A172 (cell line): ENCODE measurements around the gene MTFR2. TPM values are rescaled to one million over a fixed set of nuclear protein-coding genes. Genes with fewer than 3 reads are reported as not detected.

Experiments
- DNase-seq: peaks from one replicate; pipeline ENCODE4 v3.0.0-alpha.2; 2015; ENCODE audit warnings: low spot score
- total RNA-seq: library from RNA; depleted of rRNA; stranded (reverse); fragments of >200 nt; shearing (Covaris generic); gene quantifications from 2 replicates; pipeline ENCODE4 v1.2.3, GENCODE V29; 2014; rRNA removed

Gene MTFR2
- 10.3 and 11.5 TPM in 2 replicates for total RNA-seq

GRCh38 chr6:136249811-136250685, at the start of gene MTFR2:
TSS of gene MTFR2 (minus strand) at chr6:136250311. CDS start at chr6:136249099, 1,212 bp downstream.
- peak; percentile 99 for DNase-seq

DNA sequence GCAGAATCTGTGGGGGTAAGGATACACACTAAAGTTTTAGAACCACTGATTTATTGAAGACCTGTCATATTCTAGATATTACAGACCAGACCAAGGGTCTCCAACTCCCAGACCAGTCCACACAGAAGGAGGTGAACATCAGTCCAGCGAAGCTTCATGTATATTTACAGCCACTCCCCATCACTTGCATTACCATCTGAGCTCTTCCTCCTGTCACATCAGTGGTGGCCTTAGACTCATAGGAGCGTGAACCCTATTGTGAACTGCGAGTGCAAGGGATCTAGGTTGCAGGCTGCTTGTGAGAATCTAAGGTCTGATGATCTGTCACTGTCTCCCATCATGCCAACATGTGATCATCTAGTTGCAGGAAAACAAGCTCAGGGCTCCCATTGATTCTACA, 44.5 kb upstream of the MTFR2 start:
- DNase-seq = no peak

DNA sequence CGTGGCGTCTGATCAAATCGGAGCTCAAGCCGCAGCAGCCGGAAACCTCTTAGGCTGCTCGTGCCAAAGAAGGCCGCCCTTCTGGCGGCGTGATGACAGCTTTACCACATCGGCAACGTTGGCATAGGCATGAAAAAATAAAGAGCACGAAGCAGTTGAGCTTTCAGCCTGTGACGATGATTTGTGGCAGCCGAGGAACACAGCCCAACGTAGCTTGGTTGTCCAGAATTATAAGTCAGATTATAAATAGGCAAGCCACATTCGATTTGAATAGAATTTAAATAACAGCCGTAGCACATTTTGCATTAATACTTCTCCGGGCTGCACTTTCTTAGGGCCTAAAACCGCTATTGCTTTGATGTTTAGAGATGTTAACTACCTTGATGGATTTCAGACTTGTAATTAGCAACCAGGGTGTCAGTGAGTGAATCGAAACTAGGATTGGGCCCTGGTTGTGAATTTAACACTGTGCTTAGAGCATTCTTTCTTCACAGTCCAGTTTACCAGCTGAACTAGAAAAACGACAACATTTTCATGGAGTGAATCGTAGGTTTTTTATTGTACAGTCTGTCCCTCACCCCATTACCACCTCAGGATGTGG, 40.4 kb upstream of the MTFR2 start:
- DNase-seq = peak; percentile 61

GRCh38 chr6:136289579-136290409, 39.7 kb upstream of the MTFR2 start, which contains the start of gene BCLAF1:
TSS of gene BCLAF1 (minus strand) at chr6:136289846. CDS start at chr6:136279866, 9,980 bp downstream.
- peak; percentile 97 for DNase-seq

DNA sequence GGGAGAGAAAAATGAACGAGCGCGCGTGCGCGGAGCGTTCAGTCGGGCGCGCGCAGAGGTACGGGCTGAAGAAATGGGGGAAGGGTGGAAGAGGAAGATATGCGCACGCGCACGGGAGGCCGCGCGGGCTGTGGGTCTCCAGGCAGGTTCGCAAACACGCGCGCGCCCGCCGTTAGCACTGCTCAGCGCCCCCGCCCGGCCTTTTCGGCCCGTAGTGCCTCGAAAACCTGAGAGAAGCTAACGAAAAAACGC, 39.1 kb upstream of the MTFR2 start:
- DNase-seq = peak; percentile 80

GRCh38 chr6:136288566-136289326, 38.6 kb upstream of the MTFR2 start:
- DNase-seq = peak; percentile 86

- peak; percentile 5 for DNase-seq
Observed at GRCh38 chr6:136284909-136285308, 34.8 kb upstream of the MTFR2 start.

DNA sequence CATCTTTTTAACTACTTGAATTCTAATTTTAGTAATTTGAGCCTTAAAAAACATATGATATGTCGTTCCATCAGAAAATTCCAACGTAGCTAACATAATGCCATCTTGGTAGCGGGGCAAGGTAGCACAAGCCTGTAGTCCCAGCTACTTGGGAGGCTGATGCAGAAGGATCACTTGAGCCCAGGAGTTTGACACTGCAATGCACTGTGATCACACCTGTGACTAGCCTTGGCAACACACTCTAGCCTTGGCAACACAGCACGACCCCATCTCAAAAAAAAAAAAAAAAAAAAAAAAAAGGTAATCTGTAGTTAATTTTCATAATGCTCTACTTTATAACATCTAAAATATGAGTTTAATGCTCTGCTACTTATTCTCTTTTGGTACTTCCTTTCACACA, 32.8 kb upstream of the MTFR2 start:
- no peak for DNase-seq

GRCh38 chr6:136280032-136280609, 30.0 kb upstream of the MTFR2 start:
- no peak for DNase-seq

- DNase-seq = no peak
Observed at GRCh38 chr6:136274062-136274461, 24.0 kb upstream of the MTFR2 start.

DNA sequence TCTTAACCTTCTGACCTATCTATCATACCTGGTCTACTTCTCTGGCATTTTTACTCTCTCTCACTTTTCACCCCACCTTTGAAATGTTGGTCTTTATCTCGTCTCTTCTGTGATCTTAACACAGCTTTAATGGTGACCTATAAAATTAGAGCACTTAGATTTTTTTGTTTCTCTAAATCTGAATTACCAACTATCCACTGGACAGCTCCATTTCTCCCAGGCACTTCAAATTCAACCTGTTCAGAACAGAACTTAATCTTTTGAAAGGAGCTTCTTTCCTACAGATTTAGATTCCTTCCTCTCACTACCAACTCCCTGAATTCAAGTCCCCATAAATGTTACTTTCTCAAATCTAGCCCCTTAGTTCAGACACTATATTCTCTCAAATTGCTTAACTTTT, 15.0 kb upstream of the MTFR2 start:
- DNase-seq = no peak

- no peak for DNase-seq
Observed at GRCh38 chr6:136262940-136263339, 12.8 kb upstream of the MTFR2 start.

GRCh38 chr6:136254851-136255466, 4.8 kb upstream of the MTFR2 start:
- no peak for DNase-seq

DNA sequence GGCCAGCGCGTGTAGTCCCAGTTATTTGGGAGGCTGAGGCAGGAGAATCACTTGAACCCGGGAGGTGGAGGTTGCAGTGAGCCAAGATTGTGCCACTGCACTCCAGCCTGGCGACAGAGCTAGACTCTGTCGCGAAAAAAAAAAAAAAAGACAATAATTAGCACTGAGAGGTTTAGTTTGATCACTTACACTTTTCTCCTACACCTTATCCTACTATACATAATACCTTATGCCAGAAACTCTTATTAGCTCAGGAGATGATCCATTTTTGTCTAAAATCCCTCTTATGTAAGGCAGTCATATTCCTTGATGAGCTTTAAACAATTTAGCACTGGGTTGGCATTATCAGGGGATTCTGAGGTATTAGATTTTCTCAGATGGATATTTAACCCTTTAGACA, 3.6 kb upstream of the MTFR2 start:
- DNase-seq = no peak

DNA sequence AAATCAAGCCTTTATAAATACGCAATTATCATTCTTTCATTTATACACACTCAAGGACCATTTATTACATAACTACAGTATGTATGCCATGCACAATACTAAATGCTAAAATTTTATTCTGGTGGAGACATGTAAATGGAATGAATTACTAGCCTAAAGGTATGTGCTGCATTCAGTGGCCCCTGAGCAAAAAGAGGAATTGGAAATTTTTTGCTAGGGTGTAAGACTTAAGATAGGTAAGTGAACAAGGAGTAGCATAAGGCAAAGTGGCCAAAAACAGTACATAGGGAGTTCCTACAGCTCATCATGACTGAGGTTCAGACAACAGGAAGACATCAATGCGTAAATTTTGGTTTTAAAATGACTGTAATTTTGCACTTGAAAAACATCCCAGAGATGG, 2.3 kb upstream of the MTFR2 start:
- DNase-seq = no peak

GRCh38 chr6:136251394-136251793, 1.3 kb upstream of the MTFR2 start:
- no peak for DNase-seq

GRCh38 chr6:136250686-136251008, 536 bp upstream of the MTFR2 start:
- no peak for DNase-seq

- peak; percentile 9 for DNase-seq
Observed at GRCh38 chr6:136249336-136249735, 775 bp downstream of the MTFR2 start.

GRCh38 chr6:136244061-136244616, 6.0 kb downstream of the MTFR2 start:
- no peak for DNase-seq

DNA sequence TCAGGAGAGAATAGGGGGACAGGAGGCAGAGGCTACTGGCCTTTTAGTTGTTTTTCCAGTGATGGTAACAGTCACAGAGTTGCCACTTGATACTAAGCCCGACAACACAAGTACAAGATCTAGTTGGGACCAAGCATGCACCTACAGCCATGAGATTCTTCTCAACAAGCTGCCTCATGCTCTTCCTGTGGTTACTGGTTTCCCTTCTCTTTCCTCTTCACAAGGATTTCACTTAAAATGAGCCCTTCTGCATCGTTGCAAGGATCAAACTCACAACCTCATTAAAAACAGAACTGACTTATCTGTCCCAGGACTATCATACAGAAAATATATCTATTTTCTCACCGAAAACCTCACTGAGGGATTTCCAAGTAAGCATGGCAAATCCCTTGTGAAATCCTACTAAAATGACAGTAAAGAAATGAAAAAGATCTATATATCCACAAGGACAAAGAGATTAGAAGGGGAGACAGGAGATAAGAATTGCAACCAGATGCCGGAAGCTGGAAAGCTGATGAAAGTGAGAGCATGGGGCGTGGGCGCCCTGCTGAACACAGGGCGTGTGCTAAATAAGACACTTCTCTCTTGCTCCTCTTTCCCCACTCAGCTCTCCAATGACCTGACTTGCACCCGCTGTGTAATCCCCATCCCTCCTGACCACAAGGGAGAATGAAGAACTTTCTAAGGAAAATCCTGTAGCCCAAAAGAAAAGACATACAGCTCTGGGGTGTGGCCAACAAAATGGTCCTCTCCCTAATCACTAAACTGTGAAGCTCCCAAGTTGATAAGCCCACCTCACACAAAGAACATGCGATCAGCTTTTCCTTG, 13.4 kb downstream of the MTFR2 start:
- DNase-seq = no peak
